Stimulated activated memory B cell treated with anti-CD40 and anti-IgM and Interleukin-4, amounts not matched to agents 10 μg/mL and 1 μg/mL and 100 μg/mL, for 72 hours (primary cell): ENCODE data around the gene TSPAN16.

Experiments
- ATAC-seq: fragments of 150-1000 bp; cut with Tn5 transposase; 2 replicates; pipeline ENCODE4 v1.10.0; 2021
- H3K27ac Mint-ChIP-seq: one replicate; pipeline ENCODE4 v1.8.0; 2022; ENCODE audit warnings: mild to moderate bottlenecking, mixed read lengths
- H3K27me3 Mint-ChIP-seq: one replicate; pipeline ENCODE4 v1.8.0; 2022; ENCODE audit warnings: mixed read lengths
- H3K36me3 Mint-ChIP-seq: one replicate; pipeline ENCODE4 v1.8.0; 2022; ENCODE audit warnings: mixed read lengths
- H3K4me1 Mint-ChIP-seq: one replicate; pipeline ENCODE4 v1.8.0; 2022; ENCODE audit warnings: mixed read lengths
- H3K4me3 Mint-ChIP-seq: one replicate; pipeline ENCODE4 v1.8.0; 2022; ENCODE audit warnings: mild to moderate bottlenecking, moderate library complexity, mixed read lengths
- H3K9me3 Mint-ChIP-seq: one replicate; pipeline ENCODE4 v1.8.0; 2022; ENCODE audit warnings: mixed read lengths

TSPAN16 gene

DNA sequence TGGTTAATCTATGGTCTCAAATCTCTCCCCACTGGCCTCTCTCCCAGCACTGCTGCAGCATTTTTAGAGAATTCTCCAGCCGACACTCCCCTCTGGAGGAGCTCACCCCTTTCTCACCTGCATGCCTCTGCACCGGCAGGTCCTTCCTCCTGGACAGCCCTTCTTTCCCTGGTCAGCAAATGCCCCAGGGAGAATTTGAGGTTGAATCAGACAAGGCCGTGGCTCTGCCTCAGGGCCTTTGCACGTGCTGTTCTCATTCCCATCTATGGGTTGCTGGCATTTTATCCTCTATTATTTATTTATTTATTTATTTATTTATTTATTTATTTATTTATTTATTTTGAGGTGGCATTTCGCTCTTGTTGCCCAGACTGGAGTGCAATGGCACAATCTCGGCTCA, 32.2 kb upstream of the TSPAN16 start:
- ATAC-seq = no peak
- peaks cover 13% of the 10 kb centered on the region for H3K4me1 Mint-ChIP-seq
- H3K27me3 Mint-ChIP-seq = peaks cover 37% of the 10 kb centered on the region
- H3K4me3 Mint-ChIP-seq = peak overlapping the region; percentile 30
- no peaks in the 10 kb centered on the region for H3K9me3 Mint-ChIP-seq
- H3K27ac Mint-ChIP-seq = no peak overlapping the region
- no peaks in the 10 kb centered on the region for H3K36me3 Mint-ChIP-seq

DNA sequence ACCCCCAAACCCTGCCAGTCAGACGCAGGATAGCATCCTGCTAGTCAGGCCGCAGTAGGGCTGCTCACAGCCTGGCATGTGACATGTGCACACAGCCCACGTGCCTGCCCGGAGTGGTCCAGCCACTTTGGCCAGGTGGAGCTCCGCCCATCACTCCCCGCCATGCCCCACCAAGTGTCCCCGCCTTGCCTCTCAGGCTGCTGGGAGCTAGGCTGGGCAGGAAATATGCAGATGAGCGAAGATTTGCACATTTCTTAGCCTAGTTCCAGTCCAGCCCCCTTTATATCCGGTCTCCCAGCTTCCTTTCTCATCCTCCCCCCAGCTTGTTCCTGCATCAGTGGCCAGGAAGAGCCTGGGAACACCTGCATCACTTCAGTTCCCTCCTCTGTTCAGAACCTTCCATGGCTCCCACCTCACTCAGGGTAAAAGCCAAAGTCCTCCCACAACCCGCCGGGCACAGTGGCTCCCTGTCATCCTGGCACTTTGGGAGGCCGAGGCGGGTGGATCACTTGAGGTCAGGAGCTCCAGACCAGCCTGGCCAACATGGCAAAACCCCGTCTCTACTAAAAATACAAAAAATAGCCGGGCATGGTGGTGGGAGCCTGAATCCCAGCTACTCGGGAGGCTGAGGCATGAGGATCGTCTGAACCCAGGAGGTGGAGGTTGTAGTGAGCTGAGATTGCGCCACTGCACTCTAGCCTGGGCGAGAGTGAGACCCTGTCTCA, 31.3 kb upstream of the TSPAN16 start:
- peaks cover 46% of the 10 kb centered on the region for H3K27me3 Mint-ChIP-seq
- H3K4me3 Mint-ChIP-seq = no peak overlapping the region
- peaks cover 13% of the 10 kb centered on the region for H3K4me1 Mint-ChIP-seq
- no peaks in the 10 kb centered on the region for H3K9me3 Mint-ChIP-seq
- H3K36me3 Mint-ChIP-seq = no peaks in the 10 kb centered on the region
- ATAC-seq = no peak
- no peak overlapping the region for H3K27ac Mint-ChIP-seq

DNA sequence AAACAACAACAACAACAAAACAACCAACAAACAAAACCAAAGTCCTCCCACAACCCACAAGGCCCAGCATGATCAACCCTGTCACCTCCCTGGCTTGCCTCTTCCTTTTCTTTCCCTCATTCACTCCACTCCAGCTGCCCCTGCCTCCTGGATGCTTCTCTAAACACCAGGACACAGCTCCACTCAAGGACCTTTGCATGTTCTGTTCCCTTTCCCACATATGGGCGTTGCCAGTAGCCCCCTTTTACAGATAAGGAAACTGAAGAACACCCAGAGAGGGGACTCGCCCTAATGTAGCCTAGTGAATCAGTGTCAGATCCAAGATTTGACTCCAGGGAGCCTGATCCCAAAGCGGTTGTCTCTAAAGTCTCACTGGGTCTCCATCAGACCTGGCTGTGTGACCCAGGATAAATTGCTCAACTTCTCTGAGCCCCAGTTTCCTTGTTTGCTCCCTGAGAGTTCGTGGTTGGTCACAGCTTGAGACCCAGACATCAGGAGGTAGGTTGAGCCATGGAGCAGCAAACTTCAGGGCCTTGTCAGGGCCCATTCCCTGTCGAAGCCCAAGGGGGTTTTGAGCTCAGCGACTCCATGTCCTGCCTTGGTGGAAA, 30.7 kb upstream of the TSPAN16 start:
- H3K9me3 Mint-ChIP-seq = no peaks in the 10 kb centered on the region
- H3K27me3 Mint-ChIP-seq = peaks cover 50% of the 10 kb centered on the region
- H3K27ac Mint-ChIP-seq = no peak overlapping the region
- no peak for ATAC-seq
- H3K4me1 Mint-ChIP-seq = peaks cover 13% of the 10 kb centered on the region
- H3K36me3 Mint-ChIP-seq = no peaks in the 10 kb centered on the region
- H3K4me3 Mint-ChIP-seq = no peak overlapping the region

DNA sequence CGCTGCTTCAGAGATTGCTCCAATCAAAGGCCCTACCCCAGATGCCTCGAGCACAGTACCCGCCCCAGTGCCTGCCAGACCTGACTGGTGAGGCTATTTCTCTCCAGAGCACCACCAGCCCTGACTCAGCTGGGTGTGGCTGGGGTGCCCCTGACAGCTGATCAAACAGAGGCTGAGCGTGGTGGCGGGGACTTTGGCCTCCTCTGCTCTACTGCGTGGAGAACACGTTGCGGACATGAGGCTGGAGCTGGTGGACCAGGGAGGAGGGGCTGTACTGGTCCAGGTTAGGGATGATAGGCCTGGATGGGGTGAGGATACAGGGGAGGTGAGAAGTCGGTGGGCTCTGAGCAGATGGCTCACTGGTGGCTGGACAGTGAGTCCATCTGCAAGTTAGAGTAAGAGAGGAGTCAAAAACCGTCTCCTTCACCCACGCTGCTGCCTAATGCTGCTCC, 30.1 kb upstream of the TSPAN16 start:
- H3K27me3 Mint-ChIP-seq = peaks cover 50% of the 10 kb centered on the region
- H3K27ac Mint-ChIP-seq = no peak overlapping the region
- peak; percentile 4 for ATAC-seq
- no peaks in the 10 kb centered on the region for H3K36me3 Mint-ChIP-seq
- peaks cover 13% of the 10 kb centered on the region for H3K4me1 Mint-ChIP-seq
- H3K9me3 Mint-ChIP-seq = no peaks in the 10 kb centered on the region
- no peak overlapping the region for H3K4me3 Mint-ChIP-seq

DNA sequence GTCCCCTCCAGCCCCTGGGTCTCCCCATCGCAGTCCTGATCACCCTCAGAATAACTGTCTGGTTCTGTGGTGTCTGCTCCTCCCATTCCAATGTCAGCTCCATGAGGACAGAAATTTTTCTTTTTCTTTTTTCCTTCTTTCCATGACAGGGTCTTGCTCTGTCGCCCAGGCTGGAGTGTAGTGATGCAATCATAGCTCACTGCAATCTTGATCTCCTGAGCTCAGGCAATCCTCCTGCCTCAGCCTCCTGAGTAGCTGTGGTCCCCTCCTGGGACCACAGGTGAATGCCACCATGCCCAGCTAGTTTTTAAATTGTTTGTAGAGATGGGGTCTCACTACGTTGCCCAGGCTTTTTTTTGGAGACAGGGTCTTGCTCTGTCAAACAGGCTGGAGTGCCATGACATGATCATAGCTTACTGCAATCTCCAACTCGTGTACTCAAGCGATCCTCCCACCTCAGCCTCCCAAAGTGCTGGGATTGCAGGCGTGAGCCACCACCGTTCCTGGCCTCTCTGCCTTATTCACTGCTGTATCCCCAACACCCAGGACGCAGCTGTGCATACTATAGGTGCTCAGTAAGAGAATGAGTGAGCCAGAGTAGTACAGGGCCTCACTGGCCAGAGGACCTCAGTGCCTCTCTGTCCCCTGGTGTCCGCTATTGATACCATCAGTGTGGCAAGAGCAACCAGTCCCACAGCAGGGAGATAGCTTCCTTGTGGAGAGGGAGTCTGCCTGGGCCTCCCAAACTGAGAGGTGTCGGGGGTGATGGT, 28.5 kb upstream of the TSPAN16 start:
- Mint-ChIP-seq H3K36me3 (no peaks in the 10 kb centered on the region), H3K27ac (no peak overlapping the region), H3K9me3 (no peaks in the 10 kb centered on the region), H3K4me3 (no peak overlapping the region), H3K4me1 (peaks cover 8% of the 10 kb centered on the region), H3K27me3 (peaks cover 50% of the 10 kb centered on the region)
- no peak for ATAC-seq

DNA sequence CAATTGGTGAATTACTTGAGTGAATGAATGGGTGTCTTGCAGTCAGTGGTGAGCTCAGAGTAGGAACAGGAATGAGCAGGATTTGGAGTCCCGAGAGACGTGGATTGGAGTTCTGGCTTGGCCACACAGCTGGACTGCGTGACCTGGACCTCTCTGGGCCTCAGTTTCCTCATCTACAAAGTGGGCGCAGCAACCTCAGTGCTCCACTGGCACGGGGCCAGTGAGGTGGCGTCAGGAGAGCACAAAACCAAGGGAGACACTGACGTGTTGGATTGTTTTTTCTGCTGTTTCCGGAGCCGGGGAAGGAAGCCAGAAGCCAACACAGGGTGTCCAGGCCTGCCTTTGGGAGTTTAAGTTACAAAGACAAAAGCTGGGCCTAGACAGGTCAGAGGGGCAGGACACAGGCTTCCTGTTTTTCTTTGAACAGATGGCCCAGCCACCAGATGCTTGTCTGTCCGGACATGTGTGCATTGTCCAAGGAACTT, 27.1 kb upstream of the TSPAN16 start:
- Mint-ChIP-seq H3K4me3 (no peak overlapping the region), H3K4me1 (peaks cover 8% of the 10 kb centered on the region), H3K36me3 (no peaks in the 10 kb centered on the region), H3K9me3 (no peaks in the 10 kb centered on the region), H3K27ac (no peak overlapping the region), H3K27me3 (peaks cover 57% of the 10 kb centered on the region)
- ATAC-seq = no peak

DNA sequence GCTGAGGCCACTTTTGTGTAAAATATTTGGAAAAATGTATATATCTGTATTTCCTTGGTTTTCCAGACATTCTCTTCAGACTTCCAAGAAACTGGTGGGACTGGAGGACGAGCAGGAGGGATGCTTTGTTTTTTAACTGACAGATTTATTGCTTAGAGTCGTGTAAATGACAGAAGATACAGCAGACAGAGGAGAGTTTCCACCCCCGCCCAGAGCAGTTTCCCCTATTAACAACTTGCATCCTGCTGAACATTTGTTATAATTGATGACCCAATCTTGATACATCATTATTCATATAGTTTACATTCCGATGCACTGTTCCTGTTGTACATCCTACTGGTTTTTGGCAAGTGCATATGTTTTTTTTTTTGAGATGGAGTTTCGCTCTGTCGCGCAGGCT, 26.6 kb upstream of the TSPAN16 start:
- H3K27ac Mint-ChIP-seq = no peak overlapping the region
- H3K36me3 Mint-ChIP-seq = no peaks in the 10 kb centered on the region
- H3K9me3 Mint-ChIP-seq = no peaks in the 10 kb centered on the region
- no peak for ATAC-seq
- H3K27me3 Mint-ChIP-seq = peaks cover 58% of the 10 kb centered on the region
- peaks cover 6% of the 10 kb centered on the region for H3K4me1 Mint-ChIP-seq
- H3K4me3 Mint-ChIP-seq = no peak overlapping the region

DNA sequence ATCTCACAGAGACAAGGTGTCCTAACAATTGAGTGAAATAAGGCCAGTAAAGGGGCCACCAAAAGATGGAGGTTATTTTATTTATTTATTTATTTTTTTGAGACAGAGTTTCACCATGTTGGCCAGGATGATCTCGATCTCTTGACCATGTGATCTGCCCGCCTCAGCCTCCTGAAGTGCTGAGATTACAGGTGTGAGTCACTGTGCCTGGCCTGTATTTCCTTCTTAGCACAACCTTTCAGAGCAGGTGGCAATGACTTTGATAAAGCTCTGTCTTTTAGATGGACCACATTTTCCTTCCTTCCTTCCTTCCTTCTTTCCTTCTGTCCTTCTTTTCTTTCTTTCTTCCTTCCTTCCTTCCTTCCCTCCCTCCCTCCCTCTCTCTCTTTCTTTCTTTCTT, 22.7 kb upstream of the TSPAN16 start:
- Mint-ChIP-seq H3K4me3 (no peak overlapping the region), H3K9me3 (no peaks in the 10 kb centered on the region), H3K27me3 (peaks cover 39% of the 10 kb centered on the region), H3K36me3 (no peaks in the 10 kb centered on the region), H3K27ac (no peak overlapping the region), H3K4me1 (no peaks in the 10 kb centered on the region)
- ATAC-seq = no peak

DNA sequence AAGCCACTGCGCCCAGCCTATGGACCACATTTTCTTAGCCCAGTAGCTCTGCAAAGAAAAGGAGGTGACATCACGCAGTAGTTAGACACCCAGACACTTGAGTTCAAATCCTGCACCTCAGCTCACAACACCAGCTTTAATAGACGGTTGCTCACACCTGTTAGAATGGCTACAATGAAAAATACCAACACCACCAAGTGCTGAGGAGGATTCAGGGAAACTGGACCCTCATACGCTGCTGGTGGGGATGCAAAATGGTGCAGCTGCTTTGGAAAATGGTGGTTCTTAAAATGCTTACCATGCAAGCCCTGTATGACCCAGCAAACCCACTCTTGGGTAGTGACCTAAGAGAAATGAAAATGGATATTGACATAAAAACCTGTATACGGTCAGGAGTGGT, 22.0 kb upstream of the TSPAN16 start:
- peaks cover 32% of the 10 kb centered on the region for H3K27me3 Mint-ChIP-seq

DNA sequence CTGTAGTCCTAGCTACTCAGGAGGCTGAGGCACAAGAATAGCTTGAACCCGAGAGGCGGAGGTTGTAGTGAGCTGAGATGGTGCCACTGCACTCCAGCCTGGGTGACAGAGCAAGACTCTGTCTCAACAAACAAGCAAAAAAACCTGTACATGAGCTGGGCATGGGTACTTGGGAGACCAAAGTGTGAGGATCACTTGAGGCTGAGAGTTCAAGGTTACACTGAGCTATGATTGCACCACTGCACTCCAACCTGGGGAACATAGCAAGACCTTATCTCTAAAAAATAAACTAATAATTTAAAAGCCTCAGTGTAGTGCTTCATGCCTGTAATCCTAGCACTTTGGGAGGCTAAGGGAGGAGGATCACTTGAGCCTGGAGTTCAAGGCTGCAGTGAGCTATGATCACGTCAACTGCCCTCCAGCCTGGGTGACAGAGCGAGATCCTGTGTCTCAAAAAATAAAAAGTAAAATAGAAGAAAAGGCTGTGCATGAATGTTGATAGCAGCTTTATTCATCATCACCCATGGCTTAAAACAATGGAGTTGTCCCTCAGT, 21.4 kb upstream of the TSPAN16 start:
- Mint-ChIP-seq H3K4me1 (peaks cover 3% of the 10 kb centered on the region), H3K27ac (no peak overlapping the region), H3K36me3 (no peaks in the 10 kb centered on the region), H3K27me3 (peaks cover 26% of the 10 kb centered on the region), H3K9me3 (no peaks in the 10 kb centered on the region), H3K4me3 (no peak overlapping the region)
- ATAC-seq = no peak

More for the DNA sequence above, 22.0 kb upstream of the TSPAN16 start:
- H3K4me1 Mint-ChIP-seq = no peaks in the 10 kb centered on the region
- H3K27ac Mint-ChIP-seq = no peak overlapping the region
- no peak for ATAC-seq
- no peaks in the 10 kb centered on the region for H3K9me3 Mint-ChIP-seq
- no peaks in the 10 kb centered on the region for H3K36me3 Mint-ChIP-seq
- H3K4me3 Mint-ChIP-seq = no peak overlapping the region

DNA sequence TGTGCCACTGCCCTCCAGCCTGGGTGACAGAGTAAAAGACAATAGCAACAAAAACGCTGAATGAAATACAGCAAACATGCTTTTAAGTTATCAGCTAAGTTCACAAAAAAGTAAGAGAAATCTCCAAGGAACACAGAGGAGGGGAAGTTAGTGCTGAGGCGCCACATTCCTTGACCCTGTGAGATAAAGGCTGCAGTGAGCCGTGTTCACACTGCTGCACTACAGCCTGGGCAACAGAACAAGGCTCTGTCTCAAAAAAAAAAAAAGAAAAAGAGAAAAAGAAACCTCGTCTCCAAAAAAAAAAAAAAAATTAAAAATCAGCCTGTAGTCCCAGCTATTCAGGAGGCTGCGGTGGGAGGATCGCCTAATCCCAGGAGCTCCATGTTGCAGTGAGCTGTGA, 17.3 kb upstream of the TSPAN16 start:
- Mint-ChIP-seq H3K36me3 (no peaks in the 10 kb centered on the region), H3K4me1 (peaks cover 7% of the 10 kb centered on the region), H3K4me3 (no peak overlapping the region), H3K27me3 (peaks cover 25% of the 10 kb centered on the region), H3K27ac (no peak overlapping the region), H3K9me3 (no peaks in the 10 kb centered on the region)
- no peak for ATAC-seq

DNA sequence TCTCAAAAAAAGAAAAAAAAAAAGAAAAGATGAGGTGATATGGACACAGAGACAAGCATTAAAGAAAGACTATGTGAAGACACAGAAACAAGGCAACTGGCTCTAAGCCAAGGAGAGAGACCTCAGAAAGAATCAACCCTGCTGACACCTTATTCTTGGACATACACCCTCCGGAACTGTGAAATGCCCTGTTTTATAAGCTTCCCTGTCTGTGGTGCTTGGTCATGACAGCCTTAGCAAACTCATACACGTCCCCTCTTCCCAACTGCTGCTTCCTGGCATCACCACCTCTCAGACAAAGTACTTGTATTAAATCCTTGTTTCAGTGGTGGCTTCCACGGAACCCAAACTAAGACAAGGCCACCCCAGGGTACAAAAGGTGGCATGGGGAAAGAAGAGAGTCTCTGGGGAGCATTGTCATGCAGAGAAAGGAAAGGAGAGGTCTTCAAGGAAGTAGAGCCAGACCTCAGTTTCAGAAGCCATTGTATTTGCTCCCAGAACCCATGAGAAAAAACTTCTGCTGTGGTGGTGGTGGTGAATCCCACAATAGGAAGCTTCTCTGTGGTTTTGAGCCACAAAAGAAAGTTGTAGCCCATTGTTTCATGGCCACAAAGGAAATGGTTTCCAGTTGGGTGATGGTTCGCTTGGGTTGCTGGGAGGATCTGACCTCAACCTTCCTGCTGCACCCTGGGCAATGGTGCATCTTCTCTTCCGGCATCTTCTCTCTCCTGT, 16.3 kb upstream of the TSPAN16 start:
- Mint-ChIP-seq H3K36me3 (no peaks in the 10 kb centered on the region), H3K27me3 (peaks cover 18% of the 10 kb centered on the region), H3K9me3 (no peaks in the 10 kb centered on the region), H3K4me3 (no peak overlapping the region), H3K4me1 (peaks cover 7% of the 10 kb centered on the region), H3K27ac (no peak overlapping the region)
- no peak for ATAC-seq

DNA sequence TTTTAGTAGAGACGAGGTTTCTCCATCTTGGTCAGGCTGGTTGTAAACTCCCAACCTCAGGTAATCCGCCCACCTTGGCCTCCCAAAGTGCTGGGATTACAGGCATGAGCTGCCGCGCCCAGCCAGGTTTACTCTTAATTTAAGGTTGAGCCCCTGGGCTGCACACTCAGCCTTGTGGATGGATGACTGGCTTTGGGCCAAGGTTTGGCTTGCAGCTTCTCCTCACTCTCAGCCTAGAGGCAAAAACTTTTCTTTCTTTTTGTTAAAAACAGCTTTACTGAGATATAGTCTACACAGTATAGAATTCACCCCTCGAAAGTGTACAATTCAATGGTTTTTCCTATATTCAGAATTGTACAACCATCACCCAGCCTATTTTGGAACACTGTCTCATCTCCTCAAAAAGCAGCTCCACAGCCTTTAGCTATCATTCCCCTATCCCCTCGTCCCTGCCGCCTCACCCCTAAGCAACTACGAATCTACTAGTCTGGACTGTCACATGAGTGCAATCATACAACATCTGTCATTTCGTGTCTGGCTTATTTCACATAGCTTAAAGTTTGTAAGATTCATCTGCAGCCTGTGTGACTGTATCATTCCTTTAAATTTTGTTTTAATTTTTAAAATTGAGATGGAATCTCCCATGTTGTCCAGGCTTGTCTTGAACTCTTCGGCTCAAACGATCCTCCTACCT, 14.5 kb upstream of the TSPAN16 start:
- Mint-ChIP-seq H3K9me3 (no peaks in the 10 kb centered on the region), H3K27me3 (peaks cover 9% of the 10 kb centered on the region), H3K27ac (no peak overlapping the region), H3K4me3 (no peak overlapping the region), H3K4me1 (peaks cover 7% of the 10 kb centered on the region), H3K36me3 (no peaks in the 10 kb centered on the region)
- no peak for ATAC-seq

DNA sequence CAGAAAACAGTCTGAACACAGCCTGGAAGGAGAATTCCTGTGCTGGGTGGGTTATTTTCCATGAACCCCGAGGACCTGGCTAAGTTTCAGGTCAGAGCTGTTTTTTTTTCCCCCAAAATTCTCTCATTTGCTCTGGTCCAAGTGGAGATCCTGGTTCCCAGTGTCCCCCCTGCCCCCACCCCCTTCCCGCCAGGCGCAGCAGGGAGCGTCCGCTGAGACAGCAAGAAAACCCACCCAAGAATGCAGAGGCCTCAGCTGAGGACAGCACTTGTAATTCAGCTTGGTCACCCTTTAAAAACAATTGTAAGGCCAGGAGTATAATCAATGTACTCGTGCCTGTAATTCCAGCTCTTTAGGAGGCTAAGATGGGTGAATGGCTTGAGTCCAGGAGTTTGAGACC, 11.4 kb upstream of the TSPAN16 start:
- no peak for ATAC-seq
- Mint-ChIP-seq H3K36me3 (no peaks in the 10 kb centered on the region), H3K9me3 (no peaks in the 10 kb centered on the region), H3K4me1 (peaks cover 5% of the 10 kb centered on the region), H3K27me3 (peaks cover 38% of the 10 kb centered on the region), H3K27ac (no peak overlapping the region), H3K4me3 (no peak overlapping the region)
